ENCODE data around the gene DVL3.

- TF ChIP-seq CTCF (IDR thresholded peaks at IDR 0.05 in 2 of 3, conservative IDR thresholded peaks at IDR 0.05 in 1 of 3; ENCODE audit: borderline replicate concordance in 1 of 3, insufficient read depth in 1 of 3, low read depth in 2 of 3, low read length in 2 of 3) (no peak), TCF7L2 (IDR thresholded peaks at IDR 0.05; ENCODE audit: borderline replicate concordance, extremely low read depth, insufficient read depth, insufficient read length) (no peak), EZH2phosphoT487 (IDR thresholded peaks at IDR 0.05; ENCODE audit: borderline replicate concordance) (no peak), EZH2 (IDR thresholded peaks at IDR 0.05) (no peak), YY1 (IDR thresholded peaks at IDR 0.05; ENCODE audit: extremely low read depth, insufficient replicate concordance, low read depth, low read length) (no peak), FOSL1 (IDR thresholded peaks at IDR 0.05; ENCODE audit: low read depth) (no peak), SP1 (IDR thresholded peaks at IDR 0.05; ENCODE audit: low read depth) (no peak), SRF (IDR thresholded peaks at IDR 0.05; ENCODE audit: low read depth) (no peak), RAD21 (IDR thresholded peaks at IDR 0.05; ENCODE audit: low read depth) (no peak), POLR2A (IDR thresholded peaks at IDR 0.05; ENCODE audit: borderline replicate concordance, extremely low read depth, insufficient read depth, insufficient read length) (no peak), EGR1 (IDR thresholded peaks at IDR 0.05; ENCODE audit: low read depth) (no peak), ZFX (IDR thresholded peaks at IDR 0.05) (no peak)
- TF ChIP-seq, protein P1, sequence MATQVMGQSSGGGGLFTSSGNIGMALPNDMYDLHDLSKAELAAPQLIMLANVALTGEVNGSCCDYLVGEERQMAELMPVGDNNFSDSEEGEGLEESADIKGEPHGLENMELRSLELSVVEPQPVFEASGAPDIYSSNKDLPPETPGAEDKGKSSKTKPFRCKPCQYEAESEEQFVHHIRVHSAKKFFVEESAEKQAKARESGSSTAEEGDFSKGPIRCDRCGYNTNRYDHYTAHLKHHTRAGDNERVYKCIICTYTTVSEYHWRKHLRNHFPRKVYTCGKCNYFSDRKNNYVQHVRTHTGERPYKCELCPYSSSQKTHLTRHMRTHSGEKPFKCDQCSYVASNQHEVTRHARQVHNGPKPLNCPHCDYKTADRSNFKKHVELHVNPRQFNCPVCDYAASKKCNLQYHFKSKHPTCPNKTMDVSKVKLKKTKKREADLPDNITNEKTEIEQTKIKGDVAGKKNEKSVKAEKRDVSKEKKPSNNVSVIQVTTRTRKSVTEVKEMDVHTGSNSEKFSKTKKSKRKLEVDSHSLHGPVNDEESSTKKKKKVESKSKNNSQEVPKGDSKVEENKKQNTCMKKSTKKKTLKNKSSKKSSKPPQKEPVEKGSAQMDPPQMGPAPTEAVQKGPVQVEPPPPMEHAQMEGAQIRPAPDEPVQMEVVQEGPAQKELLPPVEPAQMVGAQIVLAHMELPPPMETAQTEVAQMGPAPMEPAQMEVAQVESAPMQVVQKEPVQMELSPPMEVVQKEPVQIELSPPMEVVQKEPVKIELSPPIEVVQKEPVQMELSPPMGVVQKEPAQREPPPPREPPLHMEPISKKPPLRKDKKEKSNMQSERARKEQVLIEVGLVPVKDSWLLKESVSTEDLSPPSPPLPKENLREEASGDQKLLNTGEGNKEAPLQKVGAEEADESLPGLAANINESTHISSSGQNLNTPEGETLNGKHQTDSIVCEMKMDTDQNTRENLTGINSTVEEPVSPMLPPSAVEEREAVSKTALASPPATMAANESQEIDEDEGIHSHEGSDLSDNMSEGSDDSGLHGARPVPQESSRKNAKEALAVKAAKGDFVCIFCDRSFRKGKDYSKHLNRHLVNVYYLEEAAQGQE (IDR thresholded peaks at IDR 0.05; ENCODE audit: low read depth): no peak
- TF ChIP-seq, protein P2, sequence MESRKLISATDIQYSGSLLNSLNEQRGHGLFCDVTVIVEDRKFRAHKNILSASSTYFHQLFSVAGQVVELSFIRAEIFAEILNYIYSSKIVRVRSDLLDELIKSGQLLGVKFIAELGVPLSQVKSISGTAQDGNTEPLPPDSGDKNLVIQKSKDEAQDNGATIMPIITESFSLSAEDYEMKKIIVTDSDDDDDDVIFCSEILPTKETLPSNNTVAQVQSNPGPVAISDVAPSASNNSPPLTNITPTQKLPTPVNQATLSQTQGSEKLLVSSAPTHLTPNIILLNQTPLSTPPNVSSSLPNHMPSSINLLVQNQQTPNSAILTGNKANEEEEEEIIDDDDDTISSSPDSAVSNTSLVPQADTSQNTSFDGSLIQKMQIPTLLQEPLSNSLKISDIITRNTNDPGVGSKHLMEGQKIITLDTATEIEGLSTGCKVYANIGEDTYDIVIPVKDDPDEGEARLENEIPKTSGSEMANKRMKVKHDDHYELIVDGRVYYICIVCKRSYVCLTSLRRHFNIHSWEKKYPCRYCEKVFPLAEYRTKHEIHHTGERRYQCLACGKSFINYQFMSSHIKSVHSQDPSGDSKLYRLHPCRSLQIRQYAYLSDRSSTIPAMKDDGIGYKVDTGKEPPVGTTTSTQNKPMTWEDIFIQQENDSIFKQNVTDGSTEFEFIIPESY (IDR thresholded peaks at IDR 0.05; ENCODE audit: extremely low read depth, insufficient replicate concordance, low read length): no peak
These were observed 20.4 kb upstream of the DVL3 start for GRCh38 chr3:184134746-184135148.
